GM18870 (cell line): ENCODE results near the gene OPN3.

Source experiments
- ATAC-seq: cut with Tn5 transposase; IDR thresholded peaks from one replicate; pipeline ENCODE4 v1.9.1; 2021; ENCODE audit warnings: moderate library complexity; ENCODE audit not compliant: unreplicated experiment

The OPN3 gene

GRCh38 chr1:241647658-241648057 lies 7.5 kb upstream of the OPN3 start:
- no peak for ATAC-seq

GRCh38 chr1:241646201-241646600 lies 6.0 kb upstream of the OPN3 start:
- no peak for ATAC-seq

- ATAC-seq, result no peak
Measured at GRCh38 chr1:241645199-241645598, 5.0 kb upstream of the OPN3 start.

GRCh38 chr1:241644259-241644658 lies 4.1 kb upstream of the OPN3 start:
- no peak for ATAC-seq

- no peak for ATAC-seq
Measured at GRCh38 chr1:241642593-241642944, 2.4 kb upstream of the OPN3 start.

- no peak for ATAC-seq
Measured at GRCh38 chr1:241641773-241642592, 1.8 kb upstream of the OPN3 start.

GRCh38 chr1:241640867-241641622 lies 876 bp upstream of the OPN3 start:
- no peak for ATAC-seq

GRCh38 chr1:241639623-241640148 lies 483 bp downstream of the OPN3 start:
- peak; percentile 36 for ATAC-seq

- ATAC-seq, result no peak
Measured at GRCh38 chr1:241638909-241639622, 1.1 kb downstream of the OPN3 start.

GRCh38 chr1:241638099-241638682 lies 2.0 kb downstream of the OPN3 start:
- no peak for ATAC-seq

- ATAC-seq, result no peak
Measured at GRCh38 chr1:241637604-241638003, 2.6 kb downstream of the OPN3 start.

- no peak for ATAC-seq
Measured at GRCh38 chr1:241637046-241637590, 3.1 kb downstream of the OPN3 start.

GRCh38 chr1:241636291-241636690 lies 3.9 kb downstream of the OPN3 start:
- ATAC-seq, result no peak

GRCh38 chr1:241635556-241636152 lies 4.5 kb downstream of the OPN3 start:
- ATAC-seq, result peak; percentile 35

- ATAC-seq, result no peak
Measured at GRCh38 chr1:241632987-241633386, 7.2 kb downstream of the OPN3 start.

GRCh38 chr1:241631674-241632073 lies 8.5 kb downstream of the OPN3 start:
- no peak for ATAC-seq

- ATAC-seq, result no peak
Measured at GRCh38 chr1:241630899-241631298, 9.3 kb downstream of the OPN3 start.

- ATAC-seq, result no peak
Measured at GRCh38 chr1:241630476-241630875, 9.7 kb downstream of the OPN3 start.

- ATAC-seq, result no peak
Measured at GRCh38 chr1:241630005-241630404, 10.2 kb downstream of the OPN3 start.
